ENCODE data around the gene CTNNBL1. TPM values are rescaled to one million over a fixed set of nuclear protein-coding genes. Genes with fewer than 3 reads are reported as not detected.

Gene CTNNBL1
- total and polyA plus RNA-seq, 2 donors: 46.5 to 61.9 TPM

DNA sequence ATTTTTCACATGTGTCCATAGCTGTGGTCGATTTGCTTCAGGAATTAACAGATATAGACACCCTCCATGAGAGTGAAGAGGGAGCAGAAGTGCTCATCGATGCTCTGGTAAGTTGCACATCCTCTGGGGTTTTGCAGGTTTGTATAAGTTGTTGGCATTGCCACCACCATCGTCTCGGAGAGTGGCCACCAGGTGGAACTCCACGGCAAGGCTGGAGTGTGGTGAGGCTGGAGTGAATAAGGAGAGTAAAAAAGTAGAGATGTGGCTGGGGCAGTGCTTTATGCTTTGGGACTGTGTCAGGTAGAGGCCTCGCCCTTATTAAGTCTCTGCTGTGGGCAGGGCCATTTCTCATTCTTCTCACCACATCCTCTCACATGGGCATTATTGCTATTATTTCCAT is 63.7 kb downstream of the CTNNBL1 start:
- Histone ChIP-seq H3K4me1 (ENCODE audit: control insufficient read depth in 2 of 2, insufficient read depth in 2 of 2, low read length in 2 of 2) (no peaks in the 10 kb centered on the region), H3K9me3 (ENCODE audit: control insufficient read depth in 2 of 2, insufficient read depth in 1 of 2, low read length in 1 of 2) (no peaks in the 10 kb centered on the region), H3K27me3 (ENCODE audit: control insufficient read depth in 2 of 2, insufficient read depth in 1 of 2, low read length in 1 of 2) (no peaks in the 10 kb centered on the region), H3K36me3 (ENCODE audit: control insufficient read depth in 2 of 2, insufficient read depth in 2 of 2, low read length in 1 of 2) (peaks cover 11 to 15% of the 10 kb centered on the region in 2 donors), H3K4me3 (ENCODE audit: low read length in 2 of 2) (no peak overlapping the region), H3K27ac (ENCODE audit: low read depth in 1 of 2, low read length in 1 of 2) (no peak overlapping the region)
- DNase-seq (ENCODE audit: low read depth in 6 of 9, low spot score in 9 of 9): no peak
- WGBS: 95% methylated on average over 6 of the region's 6 CpGs

DNA sequence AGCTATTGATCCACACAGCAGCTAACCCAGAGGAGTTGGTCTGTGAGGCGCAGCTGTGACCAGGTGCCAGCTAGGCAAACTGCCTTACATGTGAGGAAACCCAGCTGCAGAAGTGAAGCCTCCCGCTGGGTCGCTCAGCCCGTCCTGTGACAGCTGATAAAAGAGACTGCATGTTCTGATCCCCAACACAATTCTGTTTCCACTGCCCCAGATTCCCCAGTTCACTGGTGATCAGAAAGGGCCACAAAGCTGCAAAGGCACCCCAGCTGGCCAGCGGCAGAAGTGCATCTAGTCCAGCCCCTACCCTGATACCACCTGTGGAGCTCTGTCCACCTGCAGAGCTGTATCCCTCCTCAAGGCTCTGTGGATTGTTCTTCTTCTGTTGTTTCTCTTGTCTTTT is 64.5 kb downstream of the CTNNBL1 start:
- Histone ChIP-seq H3K4me1 (ENCODE audit: control insufficient read depth in 2 of 2, insufficient read depth in 2 of 2, low read length in 2 of 2) (no peaks in the 10 kb centered on the region), H3K4me3 (ENCODE audit: low read length in 2 of 2) (no peak overlapping the region), H3K9me3 (ENCODE audit: control insufficient read depth in 2 of 2, insufficient read depth in 1 of 2, low read length in 1 of 2) (no peaks in the 10 kb centered on the region), H3K36me3 (ENCODE audit: control insufficient read depth in 2 of 2, insufficient read depth in 2 of 2, low read length in 1 of 2) (peaks cover 11 to 15% of the 10 kb centered on the region in 2 donors), H3K27me3 (ENCODE audit: control insufficient read depth in 2 of 2, insufficient read depth in 1 of 2, low read length in 1 of 2) (no peaks in the 10 kb centered on the region), H3K27ac (ENCODE audit: low read depth in 1 of 2, low read length in 1 of 2) (no peak overlapping the region)
- 87% methylated on average over 5 of the region's 5 CpGs for WGBS
- peak in 3 of 9 donors; percentile 8 to 18 (median 14) for DNase-seq (ENCODE audit: low read depth in 6 of 9, low spot score in 9 of 9)

DNA sequence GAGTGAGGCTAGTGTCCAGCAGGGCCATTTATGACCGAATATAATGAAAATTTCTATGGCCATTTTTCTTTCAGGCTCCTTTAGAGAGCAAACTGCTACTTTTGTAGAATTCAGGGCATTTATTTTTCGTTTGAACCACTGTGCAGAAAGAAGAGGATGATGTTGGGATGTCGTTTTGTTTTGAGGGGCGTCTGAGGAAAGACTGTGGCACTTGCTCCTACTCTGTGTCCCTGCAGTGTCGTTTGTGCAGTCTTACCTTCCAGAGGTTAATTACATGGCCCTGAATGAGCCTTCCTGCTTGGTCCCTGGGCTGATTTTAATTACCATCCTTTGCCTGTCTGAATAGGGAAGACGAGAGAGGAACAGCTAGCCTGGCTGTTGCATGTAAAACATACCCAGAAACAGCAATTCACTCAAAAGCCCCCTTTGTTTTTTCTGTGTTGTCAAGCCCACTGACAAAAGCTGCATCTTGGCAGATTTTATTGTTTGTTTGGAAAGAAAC is 65.3 kb downstream of the CTNNBL1 start:
- no peaks in the 10 kb centered on the region for H3K27me3 ChIP-seq (ENCODE audit: control insufficient read depth in 2 of 2, insufficient read depth in 1 of 2, low read length in 1 of 2)
- no peaks in the 10 kb centered on the region for H3K4me1 ChIP-seq (ENCODE audit: control insufficient read depth in 2 of 2, insufficient read depth in 2 of 2, low read length in 2 of 2)
- no peak overlapping the region for H3K4me3 ChIP-seq (ENCODE audit: low read length in 2 of 2)
- WGBS: 97% methylated on average over 6 of the region's 6 CpGs
- H3K36me3 ChIP-seq (ENCODE audit: control insufficient read depth in 2 of 2, insufficient read depth in 2 of 2, low read length in 1 of 2): peaks cover 11 to 15% of the 10 kb centered on the region in 2 donors
- H3K9me3 ChIP-seq (ENCODE audit: control insufficient read depth in 2 of 2, insufficient read depth in 1 of 2, low read length in 1 of 2): no peaks in the 10 kb centered on the region
- DNase-seq (ENCODE audit: low read depth in 6 of 9, low spot score in 9 of 9): no peak
- H3K27ac ChIP-seq (ENCODE audit: low read depth in 1 of 2, low read length in 1 of 2): no peak overlapping the region

DNA sequence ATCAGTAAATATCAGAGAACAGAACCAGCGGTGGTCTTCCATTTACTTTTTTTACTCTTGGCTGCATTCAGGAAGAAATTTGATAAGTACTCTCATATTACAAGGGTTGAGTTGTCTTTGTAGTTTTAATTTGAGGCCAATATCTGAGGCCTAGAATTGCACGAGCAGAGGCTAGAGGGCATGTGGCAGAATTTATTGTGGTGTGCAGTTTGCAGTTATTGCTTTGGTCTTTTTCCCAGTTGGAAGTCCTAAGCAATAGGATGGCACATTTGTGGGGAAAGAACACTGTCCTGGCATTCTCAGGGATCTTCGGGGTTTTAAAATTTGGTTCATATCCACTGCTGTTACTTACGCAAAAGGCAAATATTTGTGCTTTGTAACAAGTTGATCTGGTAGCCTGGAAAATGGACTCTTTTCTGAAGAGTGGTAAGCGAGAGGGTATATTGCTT is 66.0 kb downstream of the CTNNBL1 start:
- WGBS: 98% methylated on average over 5 of the region's 5 CpGs
- Histone ChIP-seq H3K4me3 (ENCODE audit: low read length in 2 of 2) (no peak overlapping the region), H3K9me3 (ENCODE audit: control insufficient read depth in 2 of 2, insufficient read depth in 1 of 2, low read length in 1 of 2) (no peaks in the 10 kb centered on the region), H3K4me1 (ENCODE audit: control insufficient read depth in 2 of 2, insufficient read depth in 2 of 2, low read length in 2 of 2) (no peaks in the 10 kb centered on the region), H3K27me3 (ENCODE audit: control insufficient read depth in 2 of 2, insufficient read depth in 1 of 2, low read length in 1 of 2) (no peaks in the 10 kb centered on the region), H3K36me3 (ENCODE audit: control insufficient read depth in 2 of 2, insufficient read depth in 2 of 2, low read length in 1 of 2) (peaks cover 11 to 15% of the 10 kb centered on the region in 2 donors), H3K27ac (ENCODE audit: low read depth in 1 of 2, low read length in 1 of 2) (no peak overlapping the region)
- no peak for DNase-seq (ENCODE audit: low read depth in 6 of 9, low spot score in 9 of 9)

DNA sequence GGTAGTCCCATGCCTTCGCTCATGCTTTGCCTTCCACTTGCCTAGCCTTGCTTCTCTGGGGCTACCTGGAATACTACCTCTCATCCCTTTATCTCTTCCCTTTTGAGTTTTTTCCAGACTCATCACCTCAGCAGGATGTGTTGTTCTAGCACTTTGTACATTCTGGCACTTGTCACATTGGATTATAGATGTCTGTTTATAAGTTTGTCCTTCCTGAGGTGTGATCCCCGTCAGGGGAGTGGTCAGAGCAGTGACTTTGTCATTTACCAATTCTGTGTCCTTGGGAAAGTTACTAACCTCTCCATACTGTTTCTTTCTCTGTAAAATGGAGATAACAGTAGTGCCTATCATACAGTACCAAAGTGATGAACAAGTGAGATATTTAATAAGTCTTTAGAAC is 66.5 kb downstream of the CTNNBL1 start:
- DNase-seq (ENCODE audit: low read depth in 6 of 9, low spot score in 9 of 9): no peak
- Histone ChIP-seq H3K27me3 (ENCODE audit: control insufficient read depth in 2 of 2, insufficient read depth in 1 of 2, low read length in 1 of 2) (no peaks in the 10 kb centered on the region), H3K27ac (ENCODE audit: low read depth in 1 of 2, low read length in 1 of 2) (no peak overlapping the region), H3K36me3 (ENCODE audit: control insufficient read depth in 2 of 2, insufficient read depth in 2 of 2, low read length in 1 of 2) (peaks cover 11 to 15% of the 10 kb centered on the region in 2 donors), H3K4me3 (ENCODE audit: low read length in 2 of 2) (no peak overlapping the region), H3K9me3 (ENCODE audit: control insufficient read depth in 2 of 2, insufficient read depth in 1 of 2, low read length in 1 of 2) (no peaks in the 10 kb centered on the region), H3K4me1 (ENCODE audit: control insufficient read depth in 2 of 2, insufficient read depth in 2 of 2, low read length in 2 of 2) (no peaks in the 10 kb centered on the region)
- WGBS: 98% methylated on average over 2 of the region's 2 CpGs

DNA sequence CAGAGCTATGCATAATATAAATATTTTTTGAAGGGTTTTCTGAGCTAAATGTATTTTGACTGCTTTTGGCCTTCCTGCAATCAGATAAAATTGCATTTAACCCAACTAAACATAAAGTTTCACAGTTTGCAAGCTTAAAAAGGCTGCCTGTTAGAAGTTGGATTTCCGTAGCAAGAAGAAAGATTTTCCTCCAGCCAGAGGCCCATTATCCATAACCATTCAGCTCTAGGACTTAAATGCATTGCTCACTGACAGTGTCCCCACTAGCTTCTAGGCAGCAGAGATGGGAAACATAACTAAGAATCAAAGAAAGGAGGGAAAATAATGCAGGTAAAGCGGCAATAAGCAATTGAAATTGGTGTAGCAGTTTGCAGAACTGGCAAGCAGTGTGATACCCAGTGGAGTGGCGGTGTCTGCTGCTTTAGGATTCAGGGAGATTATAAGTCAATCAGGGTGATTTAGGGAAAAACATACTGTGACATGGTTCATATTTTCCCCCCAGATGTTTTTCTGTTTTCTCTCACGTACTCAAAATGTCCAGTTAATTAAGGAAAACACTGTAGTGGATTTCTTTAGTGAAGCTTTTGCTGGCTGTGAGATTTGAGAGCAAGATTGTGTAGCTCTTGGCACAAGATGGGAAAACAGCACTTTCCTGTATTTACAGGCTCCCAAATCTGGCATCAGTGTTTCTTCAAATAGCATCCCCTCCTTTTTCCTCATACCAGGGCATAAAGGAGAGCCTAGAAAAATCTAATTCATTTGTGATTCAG is 69.1 kb downstream of the CTNNBL1 start:
- no peaks in the 10 kb centered on the region for H3K9me3 ChIP-seq (ENCODE audit: control insufficient read depth in 2 of 2, insufficient read depth in 1 of 2, low read length in 1 of 2)
- no peaks in the 10 kb centered on the region for H3K27me3 ChIP-seq (ENCODE audit: control insufficient read depth in 2 of 2, insufficient read depth in 1 of 2, low read length in 1 of 2)
- no peak for DNase-seq (ENCODE audit: low read depth in 6 of 9, low spot score in 9 of 9)
- no peak overlapping the region for H3K27ac ChIP-seq (ENCODE audit: low read depth in 1 of 2, low read length in 1 of 2)
- H3K4me3 ChIP-seq (ENCODE audit: low read length in 2 of 2): no peak overlapping the region
- WGBS: 96% methylated on average over 4 of the region's 4 CpGs
- H3K36me3 ChIP-seq (ENCODE audit: control insufficient read depth in 2 of 2, insufficient read depth in 2 of 2, low read length in 1 of 2): peaks cover 9 to 13% of the 10 kb centered on the region in 2 donors
- no peaks in the 10 kb centered on the region for H3K4me1 ChIP-seq (ENCODE audit: control insufficient read depth in 2 of 2, insufficient read depth in 2 of 2, low read length in 2 of 2)

DNA sequence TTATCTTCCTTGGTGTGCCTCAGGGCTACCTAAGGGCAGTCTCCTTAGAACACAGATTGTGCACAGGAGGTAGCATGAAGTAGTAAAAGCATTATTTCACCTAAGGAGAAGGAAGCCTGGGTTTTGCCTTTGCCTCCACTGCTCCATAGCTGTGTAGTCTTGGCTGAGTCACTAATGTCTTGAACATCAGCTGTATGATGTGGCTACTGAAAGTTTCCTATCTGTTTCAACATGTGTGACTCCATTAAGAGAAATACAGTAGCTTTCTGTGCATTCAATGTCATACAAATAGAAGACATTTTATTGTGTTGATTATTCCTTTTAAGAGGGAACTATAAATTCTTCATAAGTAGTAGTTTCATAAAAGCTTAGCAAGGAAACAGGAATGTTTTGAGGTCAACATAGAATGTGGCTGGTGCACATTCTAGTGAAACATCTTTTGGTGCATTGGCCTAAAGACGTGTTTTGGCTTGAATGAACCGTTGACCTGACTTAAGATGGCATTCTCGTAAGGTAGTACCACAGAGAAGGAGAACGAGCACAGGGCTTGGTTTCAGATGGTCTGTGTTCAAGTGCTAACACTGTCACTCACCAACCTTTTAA is 70.6 kb downstream of the CTNNBL1 start:
- Histone ChIP-seq H3K4me3 (ENCODE audit: low read length in 2 of 2) (no peak overlapping the region), H3K36me3 (ENCODE audit: control insufficient read depth in 2 of 2, insufficient read depth in 2 of 2, low read length in 1 of 2) (peaks cover 8 to 9% of the 10 kb centered on the region in 2 donors), H3K27me3 (ENCODE audit: control insufficient read depth in 2 of 2, insufficient read depth in 1 of 2, low read length in 1 of 2) (no peaks in the 10 kb centered on the region), H3K9me3 (ENCODE audit: control insufficient read depth in 2 of 2, insufficient read depth in 1 of 2, low read length in 1 of 2) (no peaks in the 10 kb centered on the region), H3K27ac (ENCODE audit: low read depth in 1 of 2, low read length in 1 of 2) (no peak overlapping the region), H3K4me1 (ENCODE audit: control insufficient read depth in 2 of 2, insufficient read depth in 2 of 2, low read length in 2 of 2) (no peaks in the 10 kb centered on the region)
- 97% methylated on average over 4 of the region's 4 CpGs for WGBS
- no peak for DNase-seq (ENCODE audit: low read depth in 6 of 9, low spot score in 9 of 9)

DNA sequence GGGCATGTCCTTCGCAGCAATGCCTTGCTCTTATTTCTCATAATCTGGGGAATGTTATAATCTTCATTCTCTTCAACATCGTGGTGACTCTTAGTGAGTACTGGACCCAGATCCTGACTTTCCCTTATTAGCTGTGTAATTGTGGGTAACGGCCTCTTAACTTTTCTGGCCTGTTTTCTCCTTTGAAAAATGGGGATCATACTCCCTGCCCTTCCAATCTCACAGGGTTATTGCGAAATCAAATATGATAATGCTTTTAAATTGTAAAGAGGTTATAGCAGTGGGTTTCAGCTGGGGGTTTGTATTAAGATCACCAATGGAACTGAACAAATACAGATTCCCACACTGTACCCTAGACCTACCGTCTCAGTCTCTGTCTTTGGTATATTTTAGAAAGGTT is 77.1 kb downstream of the CTNNBL1 start:
- H3K9me3 ChIP-seq (ENCODE audit: control insufficient read depth in 2 of 2, insufficient read depth in 1 of 2, low read length in 1 of 2): no peaks in the 10 kb centered on the region
- WGBS: 97% methylated on average over 5 of the region's 5 CpGs
- no peak overlapping the region for H3K4me3 ChIP-seq (ENCODE audit: low read length in 2 of 2)
- no peak overlapping the region for H3K27ac ChIP-seq (ENCODE audit: low read depth in 1 of 2, low read length in 1 of 2)
- no peak for DNase-seq (ENCODE audit: low read depth in 6 of 9, low spot score in 9 of 9)
- no peaks in the 10 kb centered on the region for H3K4me1 ChIP-seq (ENCODE audit: control insufficient read depth in 2 of 2, insufficient read depth in 2 of 2, low read length in 2 of 2)
- no peaks in the 10 kb centered on the region for H3K27me3 ChIP-seq (ENCODE audit: control insufficient read depth in 2 of 2, insufficient read depth in 1 of 2, low read length in 1 of 2)
- peaks cover 5 to 8% of the 10 kb centered on the region in 2 donors for H3K36me3 ChIP-seq (ENCODE audit: control insufficient read depth in 2 of 2, insufficient read depth in 2 of 2, low read length in 1 of 2)

DNA sequence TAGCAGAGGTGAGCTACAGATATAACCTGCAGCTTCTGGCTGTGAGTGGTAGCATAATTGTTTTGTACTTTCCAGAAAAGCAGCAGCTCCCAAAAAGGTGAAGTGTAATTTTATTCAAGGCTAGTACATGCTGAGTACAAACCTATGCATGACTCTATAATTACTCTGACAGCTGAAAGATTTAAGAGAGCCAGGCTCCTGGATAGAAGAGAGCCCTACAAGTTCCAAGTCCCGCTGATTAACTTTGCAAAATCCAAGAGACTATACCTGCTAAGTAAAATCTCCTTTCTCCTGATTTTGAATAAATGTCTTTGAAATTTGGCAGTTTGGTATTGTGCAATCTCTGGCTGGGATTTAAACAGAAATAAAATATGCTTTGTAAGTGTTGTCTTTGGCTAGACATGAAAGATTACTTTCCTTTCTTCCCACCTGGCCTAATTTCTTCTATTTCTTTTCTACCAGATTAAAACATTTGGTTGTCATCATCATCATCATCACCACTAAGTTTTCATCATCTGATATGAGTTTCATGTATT is 79.5 kb downstream of the CTNNBL1 start:
- no peaks in the 10 kb centered on the region for H3K27me3 ChIP-seq (ENCODE audit: control insufficient read depth in 2 of 2, insufficient read depth in 1 of 2, low read length in 1 of 2)
- 94% methylated on average over 1 of the region's 1 CpG for WGBS
- no peaks in the 10 kb centered on the region for H3K4me1 ChIP-seq (ENCODE audit: control insufficient read depth in 2 of 2, insufficient read depth in 2 of 2, low read length in 2 of 2)
- DNase-seq (ENCODE audit: low read depth in 6 of 9, low spot score in 9 of 9): no peak
- H3K9me3 ChIP-seq (ENCODE audit: control insufficient read depth in 2 of 2, insufficient read depth in 1 of 2, low read length in 1 of 2): no peaks in the 10 kb centered on the region
- H3K36me3 ChIP-seq (ENCODE audit: control insufficient read depth in 2 of 2, insufficient read depth in 2 of 2, low read length in 1 of 2): peaks cover 0 to 4% of the 10 kb centered on the region in 2 donors
- no peak overlapping the region for H3K4me3 ChIP-seq (ENCODE audit: low read length in 2 of 2)
- peak overlapping the region in 1 of 2 donors; percentile 52 for H3K27ac ChIP-seq (ENCODE audit: low read depth in 1 of 2, low read length in 1 of 2)
